Measurements from ENCODE around the gene ARHGAP40. TPM values are rescaled to one million over a fixed set of nuclear protein-coding genes. Genes with fewer than 3 reads are reported as not detected.

Gene ARHGAP40
- total and polyA plus RNA-seq, 2 of the 13 experiments (the other 11 are each of a cell fraction or from before 2014, with no cell fraction given), result 0.75 to 2.1 TPM

GRCh38 chr20:38692436-38693411, 91.1 kb downstream of the ARHGAP40 start (continued):
- TF ChIP-seq SKIL (CRISPR knock-in tag; IDR thresholded peaks at IDR 0.05; ENCODE audit: borderline replicate concordance), result no peak; the same call in 1 of the 2 replicates
- no peak; the same call in 1 of the 2 replicates for TF ChIP-seq SALL2 (CRISPR knock-in tag; IDR thresholded peaks at IDR 0.05)
- TF ChIP-seq U2AF2 (IDR thresholded peaks at IDR 0.05; ENCODE audit: low read depth, low read length), result no peak
- peak; percentile 72 for TF ChIP-seq ZNF709 (CRISPR knock-in tag; IDR thresholded peaks at IDR 0.05)
- TF ChIP-seq ZNF292 (CRISPR knock-in tag; IDR thresholded peaks at IDR 0.05; ENCODE audit: borderline replicate concordance, low read depth), result no peak
- no peak; the same call in 1 of the 2 replicates for TF ChIP-seq TEF (CRISPR knock-in tag; IDR thresholded peaks at IDR 0.05)
- TF ChIP-seq ZIK1 (CRISPR knock-in tag; IDR thresholded peaks at IDR 0.05; ENCODE audit: borderline replicate concordance, low read depth), result no peak
- TF ChIP-seq HOXA7 (CRISPR knock-in tag; IDR thresholded peaks at IDR 0.05), result no peak
- no peak for TF ChIP-seq ZFAT (CRISPR knock-in tag; conservative IDR thresholded peaks at IDR 0.05)
- TF ChIP-seq ZNF18 (CRISPR knock-in tag; IDR thresholded peaks at IDR 0.05; ENCODE audit: insufficient replicate concordance), result peak; percentile 77
- no peak for TF ChIP-seq LCORL (IDR thresholded peaks at IDR 0.05)
- TF ChIP-seq LCORL (CRISPR knock-in tag; IDR thresholded peaks at IDR 0.05), result no peak
- TF ChIP-seq TAF15 (IDR thresholded peaks at IDR 0.05; ENCODE audit: low read depth, low read length, poor library complexity, severe bottlenecking), result no peak
- TF ChIP-seq ZNF891 (CRISPR knock-in tag; IDR thresholded peaks at IDR 0.05), result peak; percentile 50; the same call in 1 of the 2 replicates
- no peak for TF ChIP-seq ZNF317 (CRISPR knock-in tag; IDR thresholded peaks at IDR 0.05)
- TF ChIP-seq ZMYM4 (CRISPR knock-in tag; IDR thresholded peaks at IDR 0.05), result peak; percentile 67; the same call in 1 of the 2 replicates
- no peak for TF ChIP-seq ZNF737 (CRISPR knock-in tag; IDR thresholded peaks at IDR 0.05; ENCODE audit: borderline replicate concordance)
- TF ChIP-seq PHF21A (CRISPR knock-in tag; IDR thresholded peaks at IDR 0.05), result no peak
- TF ChIP-seq IKZF4 (CRISPR knock-in tag; IDR thresholded peaks at IDR 0.05; ENCODE audit: borderline replicate concordance, low read depth, not compliant biosample characterization), result peak; percentile 83
- peak; percentile 84 for TF ChIP-seq BRCA1 (CRISPR knock-in tag; IDR thresholded peaks at IDR 0.05)
- peak; percentile 99 for TF ChIP-seq MIXL1 (CRISPR knock-in tag; IDR thresholded peaks at IDR 0.05)
- no peak for TF ChIP-seq HMGA1 (CRISPR knock-in tag; conservative IDR thresholded peaks at IDR 0.05)
- no peak for TF ChIP-seq ADNP (CRISPR knock-in tag; IDR thresholded peaks at IDR 0.05)
- TF ChIP-seq ARID2 (CRISPR knock-in tag; IDR thresholded peaks at IDR 0.05; ENCODE audit: borderline replicate concordance), result no peak
- peak; percentile 53 for TF ChIP-seq NFYC (CRISPR knock-in tag; IDR thresholded peaks at IDR 0.05)
